C4-2B (cell line): ENCODE measurements around the gene BCR.

ENCODE experiments used
- H3K27ac ChIP-seq: fragments of 450-650 bp; 2 replicates; pipeline ENCODE4 v1.5.1; 2017
- CTCF ChIP-seq: fragments of 450-650 bp; conservative IDR thresholded peaks from 2 replicates; pipeline ENCODE4 v1.5.1; 2017; ENCODE audit warnings: mild to moderate bottlenecking
- ZFX ChIP-seq: fragments of 450-650 bp; IDR thresholded peaks from 2 replicates; pipeline ENCODE4 v1.6.1; 2017

Gene BCR

GRCh38 chr22:23215294-23216241 lies 35.3 kb downstream of the BCR start:
- H3K27ac ChIP-seq = no peak overlapping the region
- TF ChIP-seq ZFX = no peak
- no peak for TF ChIP-seq CTCF

GRCh38 chr22:23216461-23217170 lies 36.3 kb downstream of the BCR start:
- H3K27ac ChIP-seq = no peak overlapping the region
- TF ChIP-seq ZFX (no peak), CTCF (no peak)

- TF ChIP-seq ZFX = no peak
- TF ChIP-seq CTCF = no peak
Observed at GRCh38 chr22:23217171-23218052, 37.1 kb downstream of the BCR start.

GRCh38 chr22:23218053-23218866 lies 38.0 kb downstream of the BCR start:
- no peak for TF ChIP-seq ZFX
- TF ChIP-seq CTCF = no peak
- no peak overlapping the region for H3K27ac ChIP-seq

More at GRCh38 chr22:23217171-23218052, 37.1 kb downstream of the BCR start:
- no peak overlapping the region for H3K27ac ChIP-seq

- TF ChIP-seq CTCF (no peak), ZFX (no peak)
- H3K27ac ChIP-seq = no peak overlapping the region
Observed at GRCh38 chr22:23218867-23219251, 38.5 kb downstream of the BCR start.

GRCh38 chr22:23219317-23219716 lies 39.0 kb downstream of the BCR start:
- TF ChIP-seq ZFX (no peak), CTCF (no peak)
- no peak overlapping the region for H3K27ac ChIP-seq
